B cell (primary cell): ENCODE results near the gene DPEP2NB. TPM values are rescaled to one million over a fixed set of nuclear protein-coding genes. Genes with fewer than 3 reads are reported as not detected.

Experiments
- ATAC-seq: fragments of 200-7000 bp; cut with Tn5 transposase; one replicate; pipeline ENCODE4 v1.10.0; 2021; ENCODE audit warnings: low read depth, mild to moderate bottlenecking, moderate number of reproducible peaks, moderate library complexity
- CTCF ChIA-PET: fragments of 350-600 bp; sonication (Branson Sonifier 250); formaldehyde crosslinking; loops from one replicate; lab custom pipeline; 2021; ENCODE audit warnings: antibody characterized with exemption, inconsistent platforms; lab: Charles Lee
- POLR2A ChIA-PET: fragments of 350-600 bp; sonication (Branson Sonifier 250); formaldehyde crosslinking; loops from one replicate; lab custom pipeline; 2021; ENCODE audit warnings: antibody characterized with exemption; lab: Charles Lee
- DNase-seq: peaks from one replicate; pipeline ENCODE4 v3.0.0; 2013
- H2AFZ ChIP-seq: 2 replicates; pipeline ENCODE4 v1.6.1; 2012; ENCODE audit warnings: mild to moderate bottlenecking, low read depth, low read length; ENCODE audit not compliant: insufficient read depth, poor library complexity, severe bottlenecking
- H3K27ac ChIP-seq, 2 donors: 1 replicate in 1 of 2; 2 replicates in 1 of 2; pipeline ENCODE4 v1.5.1; 2012 to 2013; ENCODE audit warnings: low read length in 2 of 2, mild to moderate bottlenecking in 2 of 2, moderate library complexity in 1 of 2
- H3K27me3 ChIP-seq, 4 experiments: fragments of 200-600 bp in 1 of 4; sonication (generic) in 1 of 4; replicated peaks in 1 of 4; 1 replicate in 2 of 4; 2 replicates in 2 of 4; pipeline versions ENCODE4 v1.6.1 to v1.7.0; 2013 to 2016; ENCODE audit warnings: low read length in 3 of 4, mild to moderate bottlenecking in 2 of 4, mixed read lengths in 1 of 4, moderate library complexity in 1 of 4; ENCODE audit not compliant: insufficient read depth in 4 of 4, control insufficient read depth in 3 of 4; ENCODE audit errors: control extremely low read depth in 1 of 4
- H3K36me3 ChIP-seq, 2 experiments: replicated peaks in 1 of 2; 1 replicate in 1 of 2; 2 replicates in 1 of 2; pipeline versions ENCODE4 v1.6.1 to v1.7.1; 2013; ENCODE audit warnings: low read length in 1 of 2; ENCODE audit not compliant: insufficient read depth in 2 of 2, control insufficient read depth in 1 of 2; ENCODE audit errors: control extremely low read depth in 1 of 2, extremely low read depth in 1 of 2
- H3K4me1 ChIP-seq, 2 donors: fragments of 200-600 bp in 1 of 2; sonication (generic) in 1 of 2; 1 replicate in 1 of 2; 2 replicates in 1 of 2; pipeline versions ENCODE4 v1.5.1 to v1.6.1; 2013 to 2017; ENCODE audit warnings: low read length in 2 of 2; ENCODE audit not compliant: control insufficient read depth in 2 of 2, insufficient read depth in 2 of 2
- H3K4me2 ChIP-seq: replicated peaks from 2 replicates; pipeline ENCODE3; 2012; ENCODE audit warnings: mild to moderate bottlenecking, low read depth, low read length; ENCODE audit not compliant: poor library complexity, severe bottlenecking
- H3K4me3 ChIP-seq, 5 experiments: fragments of 200-600 bp in 1 of 5; sonication (generic) in 1 of 5; 1 replicate in 3 of 5; 2 replicates in 2 of 5; pipeline versions ENCODE4 v1.5.1 to v1.7.0; 2011 to 2016; ENCODE audit warnings: low read length in 4 of 5, mild to moderate bottlenecking in 4 of 5, low read depth in 2 of 5, control low read depth in 1 of 5, moderate library complexity in 1 of 5; ENCODE audit not compliant: insufficient read depth in 1 of 5; ENCODE audit errors: control extremely low read depth in 1 of 5, extremely low read depth in 1 of 5
- H3K79me2 ChIP-seq: fragments of 200-600 bp; sonication (generic); one replicate; pipeline ENCODE4 v1.6.0; 2016; ENCODE audit warnings: low read length; ENCODE audit not compliant: control insufficient read depth, insufficient read depth
- H3K9ac ChIP-seq: fragments of 200-600 bp; sonication (generic); 2 replicates; pipeline ENCODE4 v1.6.1; 2017; ENCODE audit warnings: mild to moderate bottlenecking, low read length, moderate library complexity
- H3K9me3 ChIP-seq, 3 donors: one replicate each; pipeline versions ENCODE4 v1.6.1 to v1.7.1; 2013; ENCODE audit warnings: low read length in 2 of 3; ENCODE audit not compliant: control insufficient read depth in 2 of 3, insufficient read depth in 1 of 3; ENCODE audit errors: control extremely low read depth in 1 of 3
- H4K20me1 ChIP-seq: 2 replicates; pipeline ENCODE4 v1.6.0; 2012; ENCODE audit warnings: mild to moderate bottlenecking, low read length; ENCODE audit not compliant: insufficient read depth, control insufficient read depth, poor library complexity, severe bottlenecking
- H3K27ac Mint-ChIP-seq: one replicate; pipeline ENCODE4 v1.8.0; 2021; ENCODE audit warnings: mixed read lengths
- H3K27me3 Mint-ChIP-seq: one replicate; pipeline ENCODE4 v1.8.0; 2021; ENCODE audit warnings: mixed read lengths
- H3K4me1 Mint-ChIP-seq: one replicate; pipeline ENCODE4 v1.8.0; 2021; ENCODE audit warnings: mixed read lengths
- H3K4me3 Mint-ChIP-seq: one replicate; pipeline ENCODE4 v1.8.0; 2021; ENCODE audit warnings: mixed read lengths
- H3K9me3 Mint-ChIP-seq: one replicate; pipeline ENCODE4 v1.8.0; 2022; ENCODE audit warnings: mixed read lengths; ENCODE audit not compliant: insufficient read depth
- EZH2 ChIP-seq: IDR thresholded peaks from 2 replicates; pipeline ENCODE4 v1.6.1; 2012; ENCODE audit warnings: borderline replicate concordance, low read depth, mild to moderate bottlenecking, moderate library complexity, low read length; ENCODE audit not compliant: insufficient read depth, poor library complexity, severe bottlenecking
- WGBS: methylation state at CpG from one replicate; pipeline ENCODE4 v1.1.5; 2013; ENCODE audit warnings: missing lambda C conversion rate; ENCODE audit not compliant: insufficient coverage; 5-methylcytosine and 5-hydroxymethylcytosine counted together
- intact Hi-C: fragments of 100-400 bp; cut with micrococcal nuclease; formaldehyde crosslinking; loops from one replicate; pipeline ENCODE4 v1.10.0; 2022
- polyA plus RNA-seq: library from polyadenylated mRNA; depleted of rRNA; stranded (reverse); fragments of >200 nt; gene quantifications from 2 replicates; pipeline ENCODE4 v1.2.3, GENCODE V29; 2012
- total RNA-seq, 2 donors: library from RNA; stranded (reverse); fragments of 120-200 nt in 1 of 2; gene quantifications; 1 replicate in 1 of 2; 2 replicates in 1 of 2; pipeline versions ENCODE4 v1.2.3 to v1.2.4, GENCODE V29; 2013 to 2022
- TF ChIP-seq, protein P1 (sequence below): fragments of 200-600 bp; IDR thresholded peaks from one replicate; pipeline ENCODE4 v1.8.0; 2022; ENCODE audit warnings: antibody characterized with exemption, mild to moderate bottlenecking

Gene DPEP2NB
- total and polyA plus RNA-seq, 2 donors (not counting 1 experiment from before 2014, with no cell fraction given) = not detected

GRCh38 chr16:68049449-68049848 lies 33.7 kb upstream of the DPEP2NB start:
- Histone ChIP-seq H3K79me2 (peaks cover 97% of the 10 kb centered on the region), H3K4me2 (peak overlapping the region; percentile 14), H3K36me3 (peaks cover 22 to 74% of the 10 kb centered on the region in 2 experiments), H3K4me3 (no peak overlapping the region), H4K20me1 (peaks cover 84% of the 10 kb centered on the region), H3K27ac (peak overlapping the region in 1 of 2 donors; percentile 30), H3K9ac (no peak overlapping the region), H2AFZ (no peak overlapping the region), H3K9me3 (no peaks in the 10 kb centered on the region), H3K27me3 (no peaks in the 10 kb centered on the region), H3K4me1 (peaks cover 5% of the 10 kb centered on the region in 2 donors)
- H3K4me1 Mint-ChIP-seq = peaks cover 37% of the 10 kb centered on the region
- POLR2A ChIA-PET = no interaction called here
- peak overlapping the region; percentile 46 for H3K27ac Mint-ChIP-seq
- no peaks in the 10 kb centered on the region for H3K9me3 Mint-ChIP-seq
- intact Hi-C loops = no loop called here
- no peaks in the 10 kb centered on the region for H3K27me3 Mint-ChIP-seq
- DNase-seq (no peak), ATAC-seq (no peak)
- CTCF ChIA-PET = interaction anchor here (1.0 kb wide), 1 partner anchor 233 kb away, joined by 3 read pairs; no protein-coding TSS in a partner anchor
- TF ChIP-seq, protein P1, sequence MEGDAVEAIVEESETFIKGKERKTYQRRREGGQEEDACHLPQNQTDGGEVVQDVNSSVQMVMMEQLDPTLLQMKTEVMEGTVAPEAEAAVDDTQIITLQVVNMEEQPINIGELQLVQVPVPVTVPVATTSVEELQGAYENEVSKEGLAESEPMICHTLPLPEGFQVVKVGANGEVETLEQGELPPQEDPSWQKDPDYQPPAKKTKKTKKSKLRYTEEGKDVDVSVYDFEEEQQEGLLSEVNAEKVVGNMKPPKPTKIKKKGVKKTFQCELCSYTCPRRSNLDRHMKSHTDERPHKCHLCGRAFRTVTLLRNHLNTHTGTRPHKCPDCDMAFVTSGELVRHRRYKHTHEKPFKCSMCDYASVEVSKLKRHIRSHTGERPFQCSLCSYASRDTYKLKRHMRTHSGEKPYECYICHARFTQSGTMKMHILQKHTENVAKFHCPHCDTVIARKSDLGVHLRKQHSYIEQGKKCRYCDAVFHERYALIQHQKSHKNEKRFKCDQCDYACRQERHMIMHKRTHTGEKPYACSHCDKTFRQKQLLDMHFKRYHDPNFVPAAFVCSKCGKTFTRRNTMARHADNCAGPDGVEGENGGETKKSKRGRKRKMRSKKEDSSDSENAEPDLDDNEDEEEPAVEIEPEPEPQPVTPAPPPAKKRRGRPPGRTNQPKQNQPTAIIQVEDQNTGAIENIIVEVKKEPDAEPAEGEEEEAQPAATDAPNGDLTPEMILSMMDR = no peak
- TF ChIP-seq EZH2 = no peak
- WGBS = no CpG with 5 or more reads among the region's 2 CpGs
- H3K4me3 Mint-ChIP-seq = no peak overlapping the region

- H3K9me3 Mint-ChIP-seq = no peaks in the 10 kb centered on the region
- intact Hi-C loops = no loop called here
- TF ChIP-seq, protein P1 = no peak
- TF ChIP-seq EZH2 = no peak
- WGBS = 90% methylated on average over 2 of the region's 2 CpGs
- H3K4me2 ChIP-seq = no peak overlapping the region
- H4K20me1 ChIP-seq = peaks cover 84% of the 10 kb centered on the region
- no peak overlapping the region for H3K27ac ChIP-seq
- ATAC-seq (no peak), DNase-seq (no peak)
- H3K27me3 ChIP-seq = no peaks in the 10 kb centered on the region
- H3K27ac Mint-ChIP-seq = peak overlapping the region; percentile 32
- H3K4me3 Mint-ChIP-seq = no peak overlapping the region
- H3K9me3 ChIP-seq = no peaks in the 10 kb centered on the region
- peaks cover 43% of the 10 kb centered on the region for H3K4me1 Mint-ChIP-seq
- no peak overlapping the region for H2AFZ ChIP-seq
- peaks cover 5 to 8% of the 10 kb centered on the region in 2 donors for H3K4me1 ChIP-seq
- no peak overlapping the region for H3K4me3 ChIP-seq
- peaks cover 17 to 67% of the 10 kb centered on the region in 2 experiments for H3K36me3 ChIP-seq
- H3K79me2 ChIP-seq = peaks cover 98% of the 10 kb centered on the region
- no peaks in the 10 kb centered on the region for H3K27me3 Mint-ChIP-seq
- POLR2A ChIA-PET = interaction anchor here (0.6 kb wide), 1 partner anchor 19 kb away, joined by 3 read pairs; no protein-coding TSS in a partner anchor
- H3K9ac ChIP-seq = no peak overlapping the region
- CTCF ChIA-PET = interaction anchor here (0.7 to 3.3 kb wide), 3 partner anchors 16 to 233 kb away, joined by 3 to 15 read pairs (median 4); partner anchors contain the start of gene NRN1L
Measured at GRCh38 chr16:68047987-68048386, 32.3 kb upstream of the DPEP2NB start.
